Measurements from ENCODE around the gene SMG6.

SMG6 gene

DNA sequence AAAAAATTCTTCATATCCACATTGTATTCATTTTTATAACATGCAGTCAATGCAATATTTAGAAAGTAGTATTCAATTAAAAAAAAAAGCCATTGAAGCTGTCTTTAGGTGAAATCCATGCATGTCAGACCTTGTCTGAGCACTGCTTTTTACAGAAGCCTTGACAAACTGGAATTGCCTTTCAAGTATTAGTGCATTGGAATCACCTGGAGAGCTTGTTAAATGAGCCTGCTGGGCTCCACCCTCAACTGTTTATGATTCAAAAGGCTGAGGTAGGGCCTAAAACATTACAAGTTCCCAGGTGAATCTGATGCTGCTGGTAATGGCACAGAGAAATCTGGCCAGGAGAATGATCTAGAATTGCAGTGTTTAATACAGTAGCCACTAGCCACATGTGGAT lies 162.9 kb downstream of the SMG6 start:
- H3K4me1 ChIP-seq (ENCODE audit: insufficient read depth, low read length): peaks cover 26% of the 10 kb centered on the region
- no peaks in the 10 kb centered on the region for H3K36me3 ChIP-seq (ENCODE audit: insufficient read depth, low read length)
- no peaks in the 10 kb centered on the region for H3K9me3 ChIP-seq (ENCODE audit: control insufficient read depth, insufficient read depth, low read length)
- H3K9ac ChIP-seq (ENCODE audit: low read depth, low read length): no peak overlapping the region

- Histone ChIP-seq H3K9ac (ENCODE audit: low read depth, low read length) (no peak overlapping the region), H3K36me3 (ENCODE audit: insufficient read depth, low read length) (no peaks in the 10 kb centered on the region), H3K4me1 (ENCODE audit: insufficient read depth, low read length) (peaks cover 26% of the 10 kb centered on the region), H3K9me3 (ENCODE audit: control insufficient read depth, insufficient read depth, low read length) (no peaks in the 10 kb centered on the region)
These were observed 164.8 kb downstream of the SMG6 start for GRCh38 chr17:2138761-2139160.

DNA sequence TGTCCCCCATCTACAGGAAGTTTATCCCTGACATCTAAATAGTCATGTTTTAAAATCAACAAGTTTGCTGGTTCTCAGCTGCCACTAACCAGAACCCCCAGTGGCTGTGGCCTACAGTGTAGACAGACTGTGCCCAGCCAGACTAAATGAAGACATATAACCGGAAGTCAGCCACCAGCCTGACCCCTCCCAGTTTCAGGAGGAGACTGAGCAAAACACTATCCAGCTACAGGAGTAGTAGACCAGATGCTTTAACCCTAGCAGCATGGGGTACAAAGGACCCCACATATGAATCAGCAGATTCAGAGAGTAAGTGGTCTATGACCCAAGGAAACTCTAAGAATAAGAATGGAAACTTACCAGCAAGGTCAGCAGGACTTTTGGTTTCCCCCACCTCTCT lies 165.3 kb downstream of the SMG6 start:
- H3K4me1 ChIP-seq (ENCODE audit: insufficient read depth, low read length): peaks cover 26% of the 10 kb centered on the region
- no peaks in the 10 kb centered on the region for H3K36me3 ChIP-seq (ENCODE audit: insufficient read depth, low read length)
- H3K9ac ChIP-seq (ENCODE audit: low read depth, low read length): no peak overlapping the region
- H3K9me3 ChIP-seq (ENCODE audit: control insufficient read depth, insufficient read depth, low read length): no peaks in the 10 kb centered on the region

DNA sequence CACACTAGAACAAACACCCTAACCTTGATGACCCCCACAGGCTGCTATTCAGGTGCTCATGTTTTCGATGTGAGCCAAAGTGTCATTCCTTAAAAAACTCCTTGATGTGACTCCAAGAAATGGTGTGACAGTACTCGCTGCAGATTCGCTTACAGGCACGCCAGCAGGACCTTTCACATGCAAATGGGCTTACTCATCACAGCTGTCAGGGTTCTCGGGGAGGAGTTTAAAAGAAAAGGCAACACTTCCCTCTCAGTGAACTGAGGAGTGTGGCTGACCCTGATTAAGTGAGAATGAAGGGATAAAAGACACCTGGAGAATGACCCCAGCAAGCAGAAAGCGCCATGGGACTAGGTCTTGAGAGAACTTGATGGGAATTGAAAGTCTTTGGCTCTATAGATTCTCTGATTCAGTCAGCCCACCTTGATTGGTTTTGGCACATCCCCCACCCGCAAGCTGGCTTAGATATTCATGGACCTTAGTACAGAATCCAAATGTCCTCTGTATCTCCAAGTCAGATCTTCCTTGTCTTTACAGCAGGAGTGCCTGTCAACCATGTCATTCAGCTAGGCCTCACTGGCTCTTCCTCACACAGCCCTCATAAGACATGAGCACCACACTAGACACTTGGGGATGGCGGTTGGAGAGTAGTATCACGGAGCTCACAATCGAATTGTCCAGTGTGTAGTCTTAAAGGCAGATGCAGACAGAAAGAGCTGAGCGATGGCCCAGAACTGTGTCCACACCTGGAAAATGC lies 166.1 kb downstream of the SMG6 start:
- Histone ChIP-seq H3K9me3 (ENCODE audit: control insufficient read depth, insufficient read depth, low read length) (no peaks in the 10 kb centered on the region), H3K4me1 (ENCODE audit: insufficient read depth, low read length) (peaks cover 26% of the 10 kb centered on the region), H3K9ac (ENCODE audit: low read depth, low read length) (no peak overlapping the region), H3K36me3 (ENCODE audit: insufficient read depth, low read length) (no peaks in the 10 kb centered on the region)

DNA sequence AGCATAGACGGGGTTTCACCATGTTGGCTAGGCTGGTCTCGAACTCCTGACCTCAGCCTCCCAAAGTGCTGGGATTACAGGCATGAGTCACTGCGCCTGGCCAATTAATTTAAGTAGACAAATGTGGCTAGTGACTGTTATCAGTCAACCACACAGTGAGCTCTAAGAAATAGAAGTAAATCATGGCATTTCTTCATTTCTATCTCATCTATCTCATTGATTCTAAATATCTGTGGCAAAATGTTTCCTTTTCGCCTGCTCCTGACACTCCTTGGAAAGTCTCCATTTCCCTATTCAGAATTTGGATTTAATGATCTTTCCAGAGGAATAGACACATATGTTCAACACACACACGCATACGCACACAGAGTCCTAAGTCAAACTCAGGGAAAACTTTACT lies 167.3 kb downstream of the SMG6 start:
- H3K9ac ChIP-seq (ENCODE audit: low read depth, low read length): no peak overlapping the region
- no peaks in the 10 kb centered on the region for H3K9me3 ChIP-seq (ENCODE audit: control insufficient read depth, insufficient read depth, low read length)
- no peaks in the 10 kb centered on the region for H3K36me3 ChIP-seq (ENCODE audit: insufficient read depth, low read length)
- peaks cover 26% of the 10 kb centered on the region for H3K4me1 ChIP-seq (ENCODE audit: insufficient read depth, low read length)

GRCh38 chr17:2128011-2128410 lies 175.6 kb downstream of the SMG6 start:
- H3K9ac ChIP-seq (ENCODE audit: low read depth, low read length): no peak overlapping the region
- peaks cover 18% of the 10 kb centered on the region for H3K4me1 ChIP-seq (ENCODE audit: insufficient read depth, low read length)
- no peaks in the 10 kb centered on the region for H3K36me3 ChIP-seq (ENCODE audit: insufficient read depth, low read length)
- no peaks in the 10 kb centered on the region for H3K9me3 ChIP-seq (ENCODE audit: control insufficient read depth, insufficient read depth, low read length)

DNA sequence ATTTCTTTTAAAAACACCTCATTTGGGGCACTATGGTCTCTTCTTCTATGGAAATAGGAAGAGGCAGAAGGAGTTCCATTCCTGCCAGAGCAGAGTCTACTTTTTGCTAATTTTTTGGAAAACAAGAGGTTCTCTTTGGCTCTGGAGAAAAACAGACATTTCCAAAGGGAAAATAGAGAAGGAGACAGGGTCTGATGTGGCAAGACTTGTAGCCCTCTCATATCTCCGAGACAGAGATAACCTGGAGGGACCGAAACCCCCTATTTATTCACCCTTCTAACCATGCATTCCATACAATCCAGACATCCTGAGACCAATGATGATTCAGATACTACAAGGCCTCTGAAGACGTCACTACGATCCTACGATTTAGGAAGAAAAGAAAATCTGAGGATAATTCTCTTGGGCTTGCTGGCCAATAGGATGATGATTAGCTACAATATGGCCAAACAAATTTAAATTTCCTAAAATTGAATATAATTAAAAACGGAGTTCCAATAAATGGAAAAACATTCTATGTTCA lies 178.5 kb downstream of the SMG6 start:
- Histone ChIP-seq H3K9ac (ENCODE audit: low read depth, low read length) (no peak overlapping the region), H3K4me1 (ENCODE audit: insufficient read depth, low read length) (peaks cover 25% of the 10 kb centered on the region), H3K9me3 (ENCODE audit: control insufficient read depth, insufficient read depth, low read length) (no peaks in the 10 kb centered on the region), H3K36me3 (ENCODE audit: insufficient read depth, low read length) (no peaks in the 10 kb centered on the region)

- Histone ChIP-seq H3K9ac (ENCODE audit: low read depth, low read length) (no peak overlapping the region), H3K9me3 (ENCODE audit: control insufficient read depth, insufficient read depth, low read length) (no peaks in the 10 kb centered on the region), H3K4me1 (ENCODE audit: insufficient read depth, low read length) (peaks cover 25% of the 10 kb centered on the region), H3K36me3 (ENCODE audit: insufficient read depth, low read length) (no peaks in the 10 kb centered on the region)
These were observed 179.2 kb downstream of the SMG6 start for GRCh38 chr17:2124391-2124790.

GRCh38 chr17:2123375-2124251 lies 180.0 kb downstream of the SMG6 start:
- H3K9me3 ChIP-seq (ENCODE audit: control insufficient read depth, insufficient read depth, low read length): no peaks in the 10 kb centered on the region
- no peaks in the 10 kb centered on the region for H3K36me3 ChIP-seq (ENCODE audit: insufficient read depth, low read length)
- H3K4me1 ChIP-seq (ENCODE audit: insufficient read depth, low read length): peaks cover 25% of the 10 kb centered on the region
- no peak overlapping the region for H3K9ac ChIP-seq (ENCODE audit: low read depth, low read length)

DNA sequence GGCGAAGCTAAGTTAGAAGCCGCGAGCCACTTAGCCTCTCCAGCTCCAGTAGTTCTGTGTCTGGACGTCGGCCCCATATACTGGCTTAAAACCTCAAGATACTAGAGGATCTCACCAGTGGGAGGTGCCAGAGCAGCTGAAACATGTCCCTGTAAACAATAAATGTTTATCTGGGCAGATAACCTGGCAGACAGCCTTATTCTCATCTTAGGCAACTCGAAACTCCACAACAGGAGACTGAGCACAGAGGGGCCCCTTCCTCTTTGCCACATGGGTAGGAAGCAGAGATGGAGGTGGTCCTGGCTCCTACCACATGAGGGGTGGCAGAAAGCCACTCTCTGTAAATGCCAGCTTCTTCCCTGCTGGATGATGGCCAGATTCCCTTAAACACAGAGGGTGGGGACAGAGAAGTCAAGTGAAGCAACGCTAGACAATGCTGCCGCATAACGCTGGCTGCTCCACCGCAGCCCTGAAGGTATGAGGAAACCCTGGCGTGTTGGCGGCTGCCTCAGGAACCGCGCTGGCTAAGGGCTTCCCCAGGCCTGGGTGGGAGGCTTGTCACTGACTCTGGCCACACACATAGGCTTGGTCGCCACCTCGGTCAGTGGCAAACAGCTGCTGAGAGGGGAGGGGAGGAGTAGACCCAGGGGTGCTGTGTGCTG lies 180.8 kb downstream of the SMG6 start:
- Histone ChIP-seq H3K9ac (ENCODE audit: low read depth, low read length) (no peak overlapping the region), H3K4me1 (ENCODE audit: insufficient read depth, low read length) (peaks cover 25% of the 10 kb centered on the region), H3K9me3 (ENCODE audit: control insufficient read depth, insufficient read depth, low read length) (no peaks in the 10 kb centered on the region), H3K36me3 (ENCODE audit: insufficient read depth, low read length) (no peaks in the 10 kb centered on the region)

DNA sequence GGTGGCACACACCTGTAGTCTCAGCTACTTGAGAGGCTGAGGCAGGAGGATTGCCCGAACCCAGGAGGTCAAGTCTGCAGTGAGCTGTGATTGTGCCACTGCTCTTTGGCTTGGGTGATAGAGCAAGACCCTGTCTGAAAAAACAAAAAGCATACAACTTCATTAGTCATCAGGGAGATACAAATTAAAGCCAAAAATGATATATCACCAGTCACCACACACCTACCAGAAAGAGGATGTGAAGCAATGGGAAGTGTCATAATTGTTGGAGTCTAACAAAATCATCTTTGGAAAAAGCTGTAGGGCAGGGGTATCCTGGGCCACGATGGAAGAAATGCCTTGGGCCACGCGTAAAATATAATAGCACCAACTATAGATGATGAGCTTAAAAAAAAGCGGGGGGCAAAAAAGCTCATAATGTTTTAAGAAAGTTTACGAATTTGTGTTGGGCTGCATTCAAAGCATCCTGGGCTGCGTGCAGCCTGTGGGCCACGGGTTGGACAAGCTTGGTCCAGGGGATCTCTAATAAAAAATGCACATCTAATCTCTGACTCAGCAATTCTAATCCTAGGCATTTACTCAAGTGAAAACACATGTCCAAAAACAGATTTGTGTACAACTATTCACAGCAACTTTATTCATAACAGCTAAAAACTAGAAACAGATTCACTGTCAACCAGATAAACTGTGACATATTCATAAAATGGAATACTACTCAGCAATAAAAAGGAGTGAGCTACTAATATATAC lies 182.8 kb downstream of the SMG6 start:
- Histone ChIP-seq H3K4me1 (ENCODE audit: insufficient read depth, low read length) (peaks cover 25% of the 10 kb centered on the region), H3K9ac (ENCODE audit: low read depth, low read length) (no peak overlapping the region), H3K9me3 (ENCODE audit: control insufficient read depth, insufficient read depth, low read length) (no peaks in the 10 kb centered on the region), H3K36me3 (ENCODE audit: insufficient read depth, low read length) (no peaks in the 10 kb centered on the region)

DNA sequence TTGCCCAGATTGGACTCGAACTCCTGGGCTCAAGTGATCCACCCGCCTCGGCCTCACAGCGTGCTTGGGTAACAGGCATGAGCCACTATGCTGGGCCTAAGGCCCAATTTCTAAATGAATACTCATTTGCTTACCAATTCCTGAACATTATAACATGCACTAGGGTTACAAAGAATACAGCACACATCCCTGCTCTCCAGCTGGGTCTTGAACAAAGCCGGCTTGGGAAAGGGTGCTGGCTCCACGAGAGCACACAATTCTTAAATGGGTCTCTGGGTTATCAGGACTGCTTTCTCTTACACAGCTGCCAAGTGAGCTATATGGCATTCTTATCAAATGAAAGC lies 190.3 kb downstream of the SMG6 start:
- no peaks in the 10 kb centered on the region for H3K4me1 ChIP-seq (ENCODE audit: insufficient read depth, low read length)
- no peaks in the 10 kb centered on the region for H3K9me3 ChIP-seq (ENCODE audit: control insufficient read depth, insufficient read depth, low read length)

DNA sequence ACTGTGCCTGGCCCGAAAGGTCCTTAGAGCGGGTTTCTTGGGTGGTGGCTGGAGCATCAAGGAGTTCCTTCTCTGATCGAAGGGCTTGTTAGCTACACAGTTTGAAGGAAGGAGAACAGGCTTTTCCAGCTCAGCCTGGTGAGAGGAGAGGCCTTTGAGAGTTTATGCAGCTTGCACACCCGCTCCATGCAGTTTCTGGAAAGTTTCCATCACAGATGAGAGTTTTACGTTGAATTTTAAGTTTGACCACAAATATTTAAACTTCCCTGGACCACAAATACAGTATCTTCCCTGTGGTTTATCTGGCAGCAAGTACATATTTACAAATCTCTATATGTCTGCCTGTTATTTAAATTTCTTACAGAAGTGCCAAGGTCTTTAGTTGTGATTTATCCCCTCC lies 191.9 kb downstream of the SMG6 start:
- no peaks in the 10 kb centered on the region for H3K36me3 ChIP-seq (ENCODE audit: insufficient read depth, low read length)
- no peak overlapping the region for H3K9ac ChIP-seq (ENCODE audit: low read depth, low read length)

More for the DNA sequence above, 190.3 kb downstream of the SMG6 start:
- Histone ChIP-seq H3K9ac (ENCODE audit: low read depth, low read length) (no peak overlapping the region), H3K36me3 (ENCODE audit: insufficient read depth, low read length) (no peaks in the 10 kb centered on the region)

DNA sequence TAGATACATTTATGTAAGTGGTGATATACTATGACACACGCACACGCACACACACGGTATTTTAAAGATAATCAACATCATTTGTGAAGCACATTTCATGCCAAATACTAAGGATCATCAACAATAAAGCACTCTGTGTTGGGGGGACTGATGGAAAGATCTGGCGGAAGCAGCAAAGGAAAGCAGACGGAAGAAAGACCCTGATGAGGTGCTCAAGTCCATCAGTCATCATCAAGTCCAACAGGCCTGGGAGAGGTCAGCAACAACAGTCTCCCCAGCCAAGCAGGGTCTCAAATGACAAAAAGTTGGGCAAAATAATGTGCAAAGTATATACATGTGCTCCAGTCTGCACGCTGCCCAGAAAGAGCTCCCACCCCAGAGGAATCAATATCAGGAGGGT lies 193.1 kb downstream of the SMG6 start:
- Histone ChIP-seq H3K9me3 (ENCODE audit: control insufficient read depth, insufficient read depth, low read length) (no peaks in the 10 kb centered on the region), H3K9ac (ENCODE audit: low read depth, low read length) (no peak overlapping the region), H3K36me3 (ENCODE audit: insufficient read depth, low read length) (no peaks in the 10 kb centered on the region), H3K4me1 (ENCODE audit: insufficient read depth, low read length) (no peaks in the 10 kb centered on the region)

More for the DNA sequence above, 191.9 kb downstream of the SMG6 start:
- Histone ChIP-seq H3K4me1 (ENCODE audit: insufficient read depth, low read length) (no peaks in the 10 kb centered on the region), H3K9me3 (ENCODE audit: control insufficient read depth, insufficient read depth, low read length) (no peaks in the 10 kb centered on the region)

All from ES-I3 (cell line).